HepG2 (cell line): Measurements from ENCODE around the gene FBXO4. TPM values are rescaled to one million over a fixed set of nuclear protein-coding genes. Genes with fewer than 3 reads are reported as not detected.

ENCODE experiments used
- RFXAP ChIP-seq: sonication (generic); formaldehyde crosslinking; IDR thresholded peaks from 2 replicates; pipeline ENCODE4 v1.4.0; 2020; ENCODE audit warnings: missing genetic modification reagents, borderline replicate concordance
- SYNCRIP ChIP-seq: fragments of 200-400 bp; formaldehyde crosslinking; IDR thresholded peaks from 2 replicates; pipeline ENCODE4 v1.6.1; 2018; ENCODE audit warnings: mild to moderate bottlenecking, low read depth, low read length; ENCODE audit not compliant: insufficient read depth
- ZNF354B ChIP-seq: sonication (generic); formaldehyde crosslinking; IDR thresholded peaks from 2 replicates; pipeline ENCODE4 v1.8.0; 2022; ENCODE audit warnings: mild to moderate bottlenecking, missing genetic modification reagents
- ZNF678 ChIP-seq: sonication (generic); formaldehyde crosslinking; IDR thresholded peaks from 2 replicates; pipeline ENCODE4 v1.4.0; 2020; ENCODE audit warnings: mild to moderate bottlenecking, missing genetic modification reagents
- ZNF7 ChIP-seq: IDR thresholded peaks from 2 replicates; pipeline ENCODE4 v1.6.1; 2016; ENCODE audit warnings: missing biosample characterization, missing genetic modification reagents
- ZNF709 ChIP-seq: sonication (generic); formaldehyde crosslinking; IDR thresholded peaks from 2 replicates; pipeline ENCODE4 v1.5.0; 2020; ENCODE audit warnings: mild to moderate bottlenecking, missing genetic modification reagents
- polyA plus RNA-seq, 8 experiments: library from polyadenylated mRNA; depleted of rRNA in 3 of 8; stranded (reverse) in 7 of 8; unstranded in 1 of 8; fragments of >200 nt; fragmentation: Illumina TruSeq in 4 of 8; extraction: Trizol in 4 of 8; gene quantifications; 2 replicates each; pipeline versions ENCODE4 v1.2.1 to v1.2.3, GENCODE V29; 2011 to 2016; ENCODE audit warnings: low read depth in 4 of 8, missing spikeins in 1 of 8, mixed read lengths in 1 of 8; ENCODE audit not compliant: insufficient read depth in 1 of 8
- total RNA-seq, 5 experiments: library from RNA; depleted of rRNA; stranded (reverse); fragments of >200 nt; fragmentation: Illumina TruSeq; extraction: Trizol; gene quantifications; 2 replicates each; pipeline ENCODE4 v1.2.3, GENCODE V29; 2016; ENCODE audit warnings: low read depth in 1 of 5
- TF ChIP-seq, protein P1 (sequence below): sonication (generic); formaldehyde crosslinking; IDR thresholded peaks from one replicate; pipeline ENCODE4 v1.5.1; 2020; ENCODE audit warnings: mild to moderate bottlenecking, missing genetic modification reagents; ENCODE audit errors: not compliant biosample characterization
- TF ChIP-seq, protein P2 (sequence below): sonication (generic); formaldehyde crosslinking; IDR thresholded peaks from 2 replicates; pipeline ENCODE4 v1.4.0; 2020; ENCODE audit warnings: missing genetic modification reagents
- TF ChIP-seq, protein P3 (sequence below): sonication (generic); formaldehyde crosslinking; IDR thresholded peaks from 2 replicates; pipeline ENCODE4 v1.4.0; 2020; ENCODE audit warnings: missing genetic modification reagents, mild to moderate bottlenecking, borderline replicate concordance
- TF ChIP-seq, protein P4 (sequence below): sonication (generic); formaldehyde crosslinking; IDR thresholded peaks from 2 replicates; pipeline ENCODE4 v1.8.1; 2023; ENCODE audit warnings: mild to moderate bottlenecking, missing genetic modification reagents

The FBXO4 gene
- total and polyA plus RNA-seq, 2 of the 13 experiments (the other 11 are each of a cell fraction or from before 2014, with no cell fraction given) = 5.2 to 16.4 TPM

DNA sequence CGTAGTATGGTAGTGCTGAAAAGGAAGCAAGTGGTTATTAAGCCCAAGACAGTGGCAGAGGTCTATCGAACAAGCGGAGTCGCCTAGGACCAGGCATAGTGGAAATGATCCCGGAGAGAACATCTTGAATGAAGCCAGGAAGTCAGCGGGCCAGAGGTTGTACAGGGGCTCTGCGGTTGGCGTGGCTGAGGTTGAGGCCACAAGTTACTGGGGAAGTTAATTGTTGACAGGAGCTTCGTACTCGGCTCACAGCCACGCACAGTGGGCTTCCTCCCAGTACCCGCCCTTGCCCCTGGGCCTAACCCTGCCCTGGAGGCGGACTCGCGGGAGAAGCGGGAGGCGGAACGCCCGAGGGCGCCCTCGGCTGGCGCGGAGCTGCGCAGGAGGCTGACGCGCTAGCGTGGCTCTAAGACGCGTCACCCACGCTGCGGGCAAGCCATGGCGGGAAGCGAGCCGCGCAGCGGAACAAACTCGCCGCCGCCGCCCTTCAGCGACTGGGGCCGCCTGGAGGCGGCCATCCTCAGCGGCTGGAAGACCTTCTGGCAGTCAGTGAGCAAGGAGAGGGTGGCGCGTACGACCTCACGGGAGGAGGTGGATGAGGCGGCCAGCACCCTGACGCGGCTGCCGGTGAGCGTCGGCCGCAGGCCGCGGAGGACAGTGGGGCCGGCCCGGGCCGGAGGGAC is at the start of gene FBXO4 (continued):
- TF ChIP-seq, protein P1, sequence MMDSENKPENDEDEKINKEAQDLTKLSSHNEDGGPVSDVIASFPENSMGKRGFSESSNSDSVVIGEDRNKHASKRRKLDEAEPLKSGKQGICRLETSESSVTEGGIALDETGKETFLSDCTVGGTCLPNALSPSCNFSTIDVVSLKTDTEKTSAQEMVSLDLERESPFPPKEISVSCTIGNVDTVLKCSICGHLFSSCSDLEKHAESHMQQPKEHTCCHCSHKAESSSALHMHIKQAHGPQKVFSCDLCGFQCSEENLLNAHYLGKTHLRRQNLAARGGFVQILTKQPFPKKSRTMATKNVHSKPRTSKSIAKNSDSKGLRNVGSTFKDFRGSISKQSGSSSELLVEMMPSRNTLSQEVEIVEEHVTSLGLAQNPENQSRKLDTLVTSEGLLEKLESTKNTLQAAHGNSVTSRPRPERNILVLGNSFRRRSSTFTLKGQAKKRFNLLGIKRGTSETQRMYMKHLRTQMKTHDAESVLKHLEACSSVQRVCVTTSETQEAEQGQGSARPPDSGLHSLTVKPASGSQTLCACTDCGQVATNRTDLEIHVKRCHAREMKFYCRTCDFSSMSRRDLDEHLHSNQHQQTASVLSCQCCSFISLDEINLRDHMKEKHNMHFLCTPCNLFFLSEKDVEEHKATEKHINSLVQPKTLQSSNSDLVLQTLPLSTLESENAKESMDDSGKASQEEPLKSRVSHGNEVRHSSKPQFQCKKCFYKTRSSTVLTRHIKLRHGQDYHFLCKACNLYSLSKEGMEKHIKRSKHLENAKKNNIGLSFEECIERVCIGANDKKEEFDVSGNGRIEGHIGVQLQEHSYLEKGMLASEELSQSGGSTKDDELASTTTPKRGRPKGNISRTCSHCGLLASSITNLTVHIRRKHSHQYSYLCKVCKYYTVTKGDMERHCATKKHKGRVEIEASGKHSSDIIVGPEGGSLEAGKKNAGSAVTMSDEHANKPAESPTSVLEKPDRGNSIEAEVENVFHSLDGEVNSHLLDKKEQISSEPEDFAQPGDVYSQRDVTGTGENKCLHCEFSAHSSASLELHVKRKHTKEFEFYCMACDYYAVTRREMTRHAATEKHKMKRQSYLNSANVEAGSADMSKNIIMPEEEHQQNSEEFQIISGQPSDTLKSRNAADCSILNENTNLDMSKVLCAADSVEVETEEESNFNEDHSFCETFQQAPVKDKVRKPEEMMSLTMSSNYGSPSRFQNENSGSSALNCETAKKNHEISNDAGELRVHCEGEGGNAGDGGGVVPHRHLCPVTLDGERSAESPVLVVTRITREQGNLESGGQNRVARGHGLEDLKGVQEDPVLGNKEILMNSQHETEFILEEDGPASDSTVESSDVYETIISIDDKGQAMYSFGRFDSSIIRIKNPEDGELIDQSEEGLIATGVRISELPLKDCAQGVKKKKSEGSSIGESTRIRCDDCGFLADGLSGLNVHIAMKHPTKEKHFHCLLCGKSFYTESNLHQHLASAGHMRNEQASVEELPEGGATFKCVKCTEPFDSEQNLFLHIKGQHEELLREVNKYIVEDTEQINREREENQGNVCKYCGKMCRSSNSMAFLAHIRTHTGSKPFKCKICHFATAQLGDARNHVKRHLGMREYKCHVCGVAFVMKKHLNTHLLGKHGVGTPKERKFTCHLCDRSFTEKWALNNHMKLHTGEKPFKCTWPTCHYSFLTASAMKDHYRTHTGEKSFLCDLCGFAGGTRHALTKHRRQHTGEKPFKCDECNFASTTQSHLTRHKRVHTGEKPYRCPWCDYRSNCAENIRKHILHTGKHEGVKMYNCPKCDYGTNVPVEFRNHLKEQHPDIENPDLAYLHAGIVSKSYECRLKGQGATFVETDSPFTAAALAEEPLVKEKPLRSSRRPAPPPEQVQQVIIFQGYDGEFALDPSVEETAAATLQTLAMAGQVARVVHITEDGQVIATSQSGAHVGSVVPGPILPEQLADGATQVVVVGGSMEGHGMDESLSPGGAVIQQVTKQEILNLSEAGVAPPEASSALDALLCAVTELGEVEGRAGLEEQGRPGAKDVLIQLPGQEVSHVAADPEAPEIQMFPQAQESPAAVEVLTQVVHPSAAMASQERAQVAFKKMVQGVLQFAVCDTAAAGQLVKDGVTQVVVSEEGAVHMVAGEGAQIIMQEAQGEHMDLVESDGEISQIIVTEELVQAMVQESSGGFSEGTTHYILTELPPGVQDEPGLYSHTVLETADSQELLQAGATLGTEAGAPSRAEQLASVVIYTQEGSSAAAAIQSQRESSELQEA = no peak
- TF ChIP-seq ZNF678 (no peak; the same call in 1 of the 2 replicates), RFXAP (CRISPR knock-in tag) (no peak), SYNCRIP (no peak), ZNF709 (CRISPR knock-in tag) (peak; percentile 87; the same call in 1 of the 2 replicates), ZNF354B (CRISPR knock-in tag) (no peak), ZNF7 (CRISPR knock-in tag) (no peak)
- TF ChIP-seq, protein P2, sequence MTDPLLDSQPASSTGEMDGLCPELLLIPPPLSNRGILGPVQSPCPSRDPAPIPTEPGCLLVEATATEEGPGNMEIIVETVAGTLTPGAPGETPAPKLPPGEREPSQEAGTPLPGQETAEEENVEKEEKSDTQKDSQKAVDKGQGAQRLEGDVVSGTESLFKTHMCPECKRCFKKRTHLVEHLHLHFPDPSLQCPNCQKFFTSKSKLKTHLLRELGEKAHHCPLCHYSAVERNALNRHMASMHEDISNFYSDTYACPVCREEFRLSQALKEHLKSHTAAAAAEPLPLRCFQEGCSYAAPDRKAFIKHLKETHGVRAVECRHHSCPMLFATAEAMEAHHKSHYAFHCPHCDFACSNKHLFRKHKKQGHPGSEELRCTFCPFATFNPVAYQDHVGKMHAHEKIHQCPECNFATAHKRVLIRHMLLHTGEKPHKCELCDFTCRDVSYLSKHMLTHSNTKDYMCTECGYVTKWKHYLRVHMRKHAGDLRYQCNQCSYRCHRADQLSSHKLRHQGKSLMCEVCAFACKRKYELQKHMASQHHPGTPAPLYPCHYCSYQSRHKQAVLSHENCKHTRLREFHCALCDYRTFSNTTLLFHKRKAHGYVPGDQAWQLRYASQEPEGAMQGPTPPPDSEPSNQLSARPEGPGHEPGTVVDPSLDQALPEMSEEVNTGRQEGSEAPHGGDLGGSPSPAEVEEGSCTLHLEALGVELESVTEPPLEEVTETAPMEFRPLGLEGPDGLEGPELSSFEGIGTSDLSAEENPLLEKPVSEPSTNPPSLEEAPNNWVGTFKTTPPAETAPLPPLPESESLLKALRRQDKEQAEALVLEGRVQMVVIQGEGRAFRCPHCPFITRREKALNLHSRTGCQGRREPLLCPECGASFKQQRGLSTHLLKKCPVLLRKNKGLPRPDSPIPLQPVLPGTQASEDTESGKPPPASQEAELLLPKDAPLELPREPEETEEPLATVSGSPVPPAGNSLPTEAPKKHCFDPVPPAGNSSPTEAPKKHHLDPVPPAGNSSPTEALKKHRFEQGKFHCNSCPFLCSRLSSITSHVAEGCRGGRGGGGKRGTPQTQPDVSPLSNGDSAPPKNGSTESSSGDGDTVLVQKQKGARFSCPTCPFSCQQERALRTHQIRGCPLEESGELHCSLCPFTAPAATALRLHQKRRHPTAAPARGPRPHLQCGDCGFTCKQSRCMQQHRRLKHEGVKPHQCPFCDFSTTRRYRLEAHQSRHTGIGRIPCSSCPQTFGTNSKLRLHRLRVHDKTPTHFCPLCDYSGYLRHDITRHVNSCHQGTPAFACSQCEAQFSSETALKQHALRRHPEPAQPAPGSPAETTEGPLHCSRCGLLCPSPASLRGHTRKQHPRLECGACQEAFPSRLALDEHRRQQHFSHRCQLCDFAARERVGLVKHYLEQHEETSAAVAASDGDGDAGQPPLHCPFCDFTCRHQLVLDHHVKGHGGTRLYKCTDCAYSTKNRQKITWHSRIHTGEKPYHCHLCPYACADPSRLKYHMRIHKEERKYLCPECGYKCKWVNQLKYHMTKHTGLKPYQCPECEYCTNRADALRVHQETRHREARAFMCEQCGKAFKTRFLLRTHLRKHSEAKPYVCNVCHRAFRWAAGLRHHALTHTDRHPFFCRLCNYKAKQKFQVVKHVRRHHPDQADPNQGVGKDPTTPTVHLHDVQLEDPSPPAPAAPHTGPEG (CRISPR knock-in tag) = 0 out of 2 replicates have a peak, but pooled peaks have one; percentile 46
- TF ChIP-seq, protein P3, sequence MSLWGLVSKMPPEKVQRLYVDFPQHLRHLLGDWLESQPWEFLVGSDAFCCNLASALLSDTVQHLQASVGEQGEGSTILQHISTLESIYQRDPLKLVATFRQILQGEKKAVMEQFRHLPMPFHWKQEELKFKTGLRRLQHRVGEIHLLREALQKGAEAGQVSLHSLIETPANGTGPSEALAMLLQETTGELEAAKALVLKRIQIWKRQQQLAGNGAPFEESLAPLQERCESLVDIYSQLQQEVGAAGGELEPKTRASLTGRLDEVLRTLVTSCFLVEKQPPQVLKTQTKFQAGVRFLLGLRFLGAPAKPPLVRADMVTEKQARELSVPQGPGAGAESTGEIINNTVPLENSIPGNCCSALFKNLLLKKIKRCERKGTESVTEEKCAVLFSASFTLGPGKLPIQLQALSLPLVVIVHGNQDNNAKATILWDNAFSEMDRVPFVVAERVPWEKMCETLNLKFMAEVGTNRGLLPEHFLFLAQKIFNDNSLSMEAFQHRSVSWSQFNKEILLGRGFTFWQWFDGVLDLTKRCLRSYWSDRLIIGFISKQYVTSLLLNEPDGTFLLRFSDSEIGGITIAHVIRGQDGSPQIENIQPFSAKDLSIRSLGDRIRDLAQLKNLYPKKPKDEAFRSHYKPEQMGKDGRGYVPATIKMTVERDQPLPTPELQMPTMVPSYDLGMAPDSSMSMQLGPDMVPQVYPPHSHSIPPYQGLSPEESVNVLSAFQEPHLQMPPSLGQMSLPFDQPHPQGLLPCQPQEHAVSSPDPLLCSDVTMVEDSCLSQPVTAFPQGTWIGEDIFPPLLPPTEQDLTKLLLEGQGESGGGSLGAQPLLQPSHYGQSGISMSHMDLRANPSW (CRISPR knock-in tag) = no peak; the same call in 1 of the 2 replicates
- TF ChIP-seq, protein P4, sequence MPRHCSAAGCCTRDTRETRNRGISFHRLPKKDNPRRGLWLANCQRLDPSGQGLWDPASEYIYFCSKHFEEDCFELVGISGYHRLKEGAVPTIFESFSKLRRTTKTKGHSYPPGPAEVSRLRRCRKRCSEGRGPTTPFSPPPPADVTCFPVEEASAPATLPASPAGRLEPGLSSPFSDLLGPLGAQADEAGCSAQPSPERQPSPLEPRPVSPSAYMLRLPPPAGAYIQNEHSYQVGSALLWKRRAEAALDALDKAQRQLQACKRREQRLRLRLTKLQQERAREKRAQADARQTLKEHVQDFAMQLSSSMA (CRISPR knock-in tag) = peak; percentile 41; the same call in 1 of the 2 replicates
